ENCODE data around the gene TUBB1.

TUBB1 gene

GRCh38 chr20:59044796-59045195 is 25.6 kb downstream of the TUBB1 start:
- DNase-seq, result no peak

GRCh38 chr20:59046862-59047261 is 27.6 kb downstream of the TUBB1 start:
- no peak for DNase-seq

- no peak for DNase-seq
These were observed 28.9 kb downstream of the TUBB1 start for GRCh38 chr20:59047938-59048680.

GRCh38 chr20:59048681-59049030 is 29.4 kb downstream of the TUBB1 start:
- no peak for DNase-seq

GRCh38 chr20:59050437-59050836 is 31.2 kb downstream of the TUBB1 start:
- DNase-seq, result no peak

- no peak for DNase-seq
These were observed 32.5 kb downstream of the TUBB1 start for GRCh38 chr20:59051666-59052185.

GRCh38 chr20:59055302-59055701 is 36.1 kb downstream of the TUBB1 start:
- DNase-seq, result peak; percentile 58

GRCh38 chr20:59062081-59062480 is 42.9 kb downstream of the TUBB1 start:
- DNase-seq, result no peak

- no peak for DNase-seq
These were observed 44.4 kb downstream of the TUBB1 start for GRCh38 chr20:59063358-59064213.

- DNase-seq, result no peak
These were observed 45.0 kb downstream of the TUBB1 start for GRCh38 chr20:59064214-59064722.

GRCh38 chr20:59068534-59068933 is 49.3 kb downstream of the TUBB1 start:
- DNase-seq, result no peak

- no peak for DNase-seq
These were observed 49.8 kb downstream of the TUBB1 start for GRCh38 chr20:59069026-59069425.

GRCh38 chr20:59071216-59071615 is 52.0 kb downstream of the TUBB1 start:
- no peak for DNase-seq

- DNase-seq, result no peak
These were observed 54.4 kb downstream of the TUBB1 start for GRCh38 chr20:59073582-59073981.

- no peak for DNase-seq
These were observed 55.2 kb downstream of the TUBB1 start for GRCh38 chr20:59074456-59074855.

GRCh38 chr20:59075934-59076508 is 56.8 kb downstream of the TUBB1 start:
- no peak for DNase-seq
